GM06990 (cell line): ENCODE results near the gene GOLM1.

Source experiments
- DNase-seq: peaks from one replicate; pipeline ENCODE4 v3.0.0-alpha.2; 2011; ENCODE audit not compliant: insufficient read length; ENCODE audit errors: extremely low read depth
- H3K27me3 ChIP-seq: replicated peaks from 2 replicates; pipeline ENCODE4 v1.6.0; 2011; ENCODE audit warnings: low read length; ENCODE audit not compliant: control insufficient read depth, insufficient read depth
- H3K36me3 ChIP-seq: 2 replicates; pipeline ENCODE4 v1.5.1; 2011; ENCODE audit warnings: low read length; ENCODE audit not compliant: control insufficient read depth, insufficient read depth
- H3K4me3 ChIP-seq: replicated peaks from 2 replicates; pipeline ENCODE4 v1.5.1; 2011; ENCODE audit warnings: low read depth, mild to moderate bottlenecking, control low read depth, low read length
- CTCF ChIP-seq: IDR thresholded peaks from 2 replicates; pipeline ENCODE4 v1.5.1; 2011; ENCODE audit warnings: low read length, control low read depth, mild to moderate bottlenecking, inconsistent platforms; ENCODE audit not compliant: insufficient read depth, poor library complexity, severe bottlenecking

GOLM1 gene

GRCh38 chr9:86134361-86134760 is 35.0 kb upstream of the GOLM1 start:
- H3K4me3 ChIP-seq, result no peak overlapping the region

GRCh38 chr9:86128235-86128822 is 29.0 kb upstream of the GOLM1 start:
- no peak for TF ChIP-seq CTCF
- no peaks in the 10 kb centered on the region for H3K36me3 ChIP-seq

More at GRCh38 chr9:86134361-86134760, 35.0 kb upstream of the GOLM1 start:
- DNase-seq, result no peak
- Histone ChIP-seq H3K36me3 (no peaks in the 10 kb centered on the region), H3K27me3 (no peaks in the 10 kb centered on the region)
- TF ChIP-seq CTCF, result no peak

GRCh38 chr9:86126998-86127972 is 27.9 kb upstream of the GOLM1 start:
- H3K36me3 ChIP-seq, result no peaks in the 10 kb centered on the region
- TF ChIP-seq CTCF, result no peak
- DNase-seq, result no peak
- H3K4me3 ChIP-seq, result no peak overlapping the region
- no peaks in the 10 kb centered on the region; the same call in 1 of the 2 replicates for H3K27me3 ChIP-seq

More at GRCh38 chr9:86128235-86128822, 29.0 kb upstream of the GOLM1 start:
- no peak overlapping the region for H3K4me3 ChIP-seq
- no peaks in the 10 kb centered on the region; the same call in 1 of the 2 replicates for H3K27me3 ChIP-seq
- DNase-seq, result no peak

GRCh38 chr9:86122311-86122710 is 23.0 kb upstream of the GOLM1 start:
- no peaks in the 10 kb centered on the region; the same call in 1 of the 2 replicates for H3K27me3 ChIP-seq
- no peak for DNase-seq
- no peaks in the 10 kb centered on the region for H3K36me3 ChIP-seq
- no peak for TF ChIP-seq CTCF
- no peak overlapping the region for H3K4me3 ChIP-seq

DNA sequence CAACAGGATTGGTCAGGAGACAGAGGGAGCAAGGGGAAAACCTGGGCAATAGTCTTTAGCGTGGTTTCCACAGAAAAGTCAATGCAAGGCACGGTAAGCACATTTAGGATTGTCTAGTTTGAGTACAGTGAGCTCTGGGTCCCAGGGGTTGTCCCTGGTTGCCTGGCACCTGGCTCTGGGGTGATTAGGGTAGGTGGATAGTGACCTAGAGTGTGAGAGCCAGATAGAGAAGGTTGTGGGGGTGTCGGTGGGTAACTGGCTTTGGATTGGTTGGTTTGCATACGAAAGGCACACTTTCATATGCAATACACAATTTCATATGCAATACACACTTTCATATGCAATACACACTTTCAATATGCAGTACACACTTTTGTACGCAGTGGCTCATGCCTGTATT is 20.1 kb upstream of the GOLM1 start:
- Histone ChIP-seq H3K36me3 (no peaks in the 10 kb centered on the region), H3K27me3 (no peaks in the 10 kb centered on the region; the same call in 1 of the 2 replicates), H3K4me3 (no peak overlapping the region)
- DNase-seq, result no peak
- no peak for TF ChIP-seq CTCF
